AG04449 (cell line): ENCODE data around the gene GRID1.
"Not testable (repeated sequence)": the region's sequence is repeated elsewhere in the genome, so short reads cannot be mapped to it uniquely, and the experiment has no call there.

Source experiments
- CTCF ChIA-PET: fragments of 350-600 bp; formaldehyde crosslinking; extraction: SDS; loops from one replicate; lab custom pipeline; 2021; ENCODE audit warnings: antibody characterized with exemption; lab: Yijun Ruan, JAX
- POLR2A ChIA-PET: fragments of 400-600, 350-600 bp; formaldehyde crosslinking; extraction: SDS; loops from one replicate; lab custom pipeline; 2020; ENCODE audit warnings: antibody characterized with exemption, inconsistent platforms; lab: Yijun Ruan, JAX
- DNase-seq: peaks from one replicate; pipeline ENCODE4 v3.0.0-alpha.2; 2010; ENCODE audit warnings: low read depth, low spot score
- H3K4me3 ChIP-seq: 2 replicates; pipeline ENCODE4 v1.5.1; 2011; ENCODE audit warnings: low read depth, mild to moderate bottlenecking, control low read depth, low read length
- CTCF ChIP-seq: IDR thresholded peaks from one replicate; pipeline ENCODE4 v1.5.1; 2011; ENCODE audit warnings: mild to moderate bottlenecking, moderate library complexity, low read length, control low read depth, inconsistent platforms; ENCODE audit not compliant: insufficient read depth; ENCODE audit errors: missing control alignments

The GRID1 gene

GRCh38 chr10:86111902-86112545 is 254.6 kb downstream of the GRID1 start:
- no peak for DNase-seq
- POLR2A ChIA-PET, result no interaction called here
- TF ChIP-seq CTCF, result no peak
- no peak overlapping the region for H3K4me3 ChIP-seq
- CTCF ChIA-PET, result no interaction called here

- ChIA-PET POLR2A (no interaction called here), CTCF (no interaction called here)
- TF ChIP-seq CTCF, result peak; percentile 3
- no peak overlapping the region for H3K4me3 ChIP-seq
- DNase-seq, result no peak
Observed at GRCh38 chr10:86110156-86110786, 256.3 kb downstream of the GRID1 start.

- CTCF ChIA-PET, result no interaction called here
- no peak overlapping the region for H3K4me3 ChIP-seq
- no peak for TF ChIP-seq CTCF
- DNase-seq, result no peak
- POLR2A ChIA-PET, result no interaction called here
Observed at GRCh38 chr10:86109421-86109820, 257.2 kb downstream of the GRID1 start.

GRCh38 chr10:86108696-86109095 is 257.9 kb downstream of the GRID1 start:
- H3K4me3 ChIP-seq, result no peak overlapping the region
- TF ChIP-seq CTCF, result no peak
- POLR2A ChIA-PET, result no interaction called here
- DNase-seq, result no peak
- CTCF ChIA-PET, result no interaction called here

- CTCF ChIA-PET, DNase-seq, H3K4me3 ChIP-seq, POLR2A ChIA-PET: not testable (repeated sequence)
Observed at GRCh38 chr10:86107611-86108310, 258.8 kb downstream of the GRID1 start.

GRCh38 chr10:86107131-86107530 is 259.5 kb downstream of the GRID1 start:
- no peak for TF ChIP-seq CTCF
- ChIA-PET CTCF (no interaction called here), POLR2A (no interaction called here)
- no peak overlapping the region for H3K4me3 ChIP-seq
- DNase-seq, result no peak

- POLR2A ChIA-PET, result no interaction called here
- CTCF ChIA-PET, result no interaction called here
- no peak for TF ChIP-seq CTCF
- DNase-seq, result no peak
- no peak overlapping the region for H3K4me3 ChIP-seq
Observed at GRCh38 chr10:86106616-86107015, 260.0 kb downstream of the GRID1 start.
